Stomach (tissue), 4 donors: ENCODE measurements around the gene AQP10.

Experiments
- CTCF ChIP-seq, 7 experiments: fragments of 450-650 bp in 4 of 7; fragments of 200-600 bp in 3 of 7; sonication (generic) in 3 of 7; IDR thresholded peaks; one replicate each; pipeline ENCODE4 v1.5.1; 2016 to 2019; ENCODE audit warnings: antibody characterized with exemption in 7 of 7, control low read depth in 2 of 7, mild to moderate bottlenecking in 1 of 7
- EP300 ChIP-seq: sonication (generic); formaldehyde crosslinking; IDR thresholded peaks from one replicate; pipeline ENCODE4 v1.6.1; 2017; ENCODE audit warnings: antibody characterized with exemption
- POLR2A ChIP-seq, 4 donors: fragments of 450-650 bp; IDR thresholded peaks; one replicate each; pipeline ENCODE4 v1.6.1; 2016; ENCODE audit warnings: antibody characterized with exemption in 4 of 4, control low read depth in 2 of 4, mild to moderate bottlenecking in 1 of 4, moderate library complexity in 1 of 4

DNA sequence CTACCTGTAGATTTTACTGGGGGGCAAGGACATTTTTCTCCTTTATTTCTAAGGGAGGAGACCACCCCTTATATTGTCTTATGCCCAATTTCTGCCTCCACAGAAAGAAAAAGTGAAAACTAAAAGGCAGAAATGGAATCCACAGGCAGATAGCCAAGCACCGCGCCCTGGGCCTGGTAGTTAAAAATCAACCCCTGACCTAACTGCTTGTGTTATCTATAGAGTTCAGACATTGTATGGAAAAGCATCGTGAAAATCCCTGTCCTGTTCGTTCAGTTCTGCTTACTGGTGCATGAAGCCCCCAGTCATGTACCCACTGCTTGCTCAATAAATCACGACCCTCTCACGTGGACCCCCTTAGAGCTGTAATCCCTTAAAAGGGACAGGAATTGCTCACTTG, 50.5 kb downstream of the AQP10 start:
- TF ChIP-seq CTCF (IDR thresholded peaks at IDR 0.05), result no peak
- TF ChIP-seq EP300, result no peak
- TF ChIP-seq POLR2A (IDR thresholded peaks at IDR 0.05), result no peak
